ENCODE data around the gene AGTRAP. TPM values are rescaled to one million over a fixed set of nuclear protein-coding genes. Genes with fewer than 3 reads are reported as not detected.

AGTRAP gene
- total and polyA plus RNA-seq, 12 donors, result 23.4 to 104 (median 45.1) TPM

- no peak for TF ChIP-seq POLR2A (IDR thresholded peaks at IDR 0.05)
- TF ChIP-seq, protein P1, sequence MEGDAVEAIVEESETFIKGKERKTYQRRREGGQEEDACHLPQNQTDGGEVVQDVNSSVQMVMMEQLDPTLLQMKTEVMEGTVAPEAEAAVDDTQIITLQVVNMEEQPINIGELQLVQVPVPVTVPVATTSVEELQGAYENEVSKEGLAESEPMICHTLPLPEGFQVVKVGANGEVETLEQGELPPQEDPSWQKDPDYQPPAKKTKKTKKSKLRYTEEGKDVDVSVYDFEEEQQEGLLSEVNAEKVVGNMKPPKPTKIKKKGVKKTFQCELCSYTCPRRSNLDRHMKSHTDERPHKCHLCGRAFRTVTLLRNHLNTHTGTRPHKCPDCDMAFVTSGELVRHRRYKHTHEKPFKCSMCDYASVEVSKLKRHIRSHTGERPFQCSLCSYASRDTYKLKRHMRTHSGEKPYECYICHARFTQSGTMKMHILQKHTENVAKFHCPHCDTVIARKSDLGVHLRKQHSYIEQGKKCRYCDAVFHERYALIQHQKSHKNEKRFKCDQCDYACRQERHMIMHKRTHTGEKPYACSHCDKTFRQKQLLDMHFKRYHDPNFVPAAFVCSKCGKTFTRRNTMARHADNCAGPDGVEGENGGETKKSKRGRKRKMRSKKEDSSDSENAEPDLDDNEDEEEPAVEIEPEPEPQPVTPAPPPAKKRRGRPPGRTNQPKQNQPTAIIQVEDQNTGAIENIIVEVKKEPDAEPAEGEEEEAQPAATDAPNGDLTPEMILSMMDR (IDR thresholded peaks at IDR 0.05), result no peak
- 86 to 96% (median 91%) methylated on average over 2 to 13 of the region's 13 CpGs for WGBS, 4 donors
- H3K4me3 ChIP-seq, result no peak overlapping the region
- no peaks in the 10 kb centered on the region for H3K9me3 ChIP-seq (replicated peaks in 1 of 3)
- no peaks in the 10 kb centered on the region for H3K36me3 ChIP-seq (replicated peaks in 1 of 2)
- intact Hi-C loops (cut with DNase I), result no loop called here
- H3K4me1 ChIP-seq (replicated peaks in 1 of 2), result peaks cover 1 to 6% of the 10 kb centered on the region in 2 donors
- no peak overlapping the region for H3K27ac ChIP-seq
- DNase-seq, result no peak
- no peaks in the 10 kb centered on the region for H3K27me3 ChIP-seq
Observed at GRCh38 chr1:11779715-11780379, 43.9 kb downstream of the AGTRAP start.

GRCh38 chr1:11780380-11781147 lies 44.6 kb downstream of the AGTRAP start:
- TF ChIP-seq, protein P1 (IDR thresholded peaks at IDR 0.05), result no peak
- no peak for TF ChIP-seq POLR2A (IDR thresholded peaks at IDR 0.05)
- no peak overlapping the region for H3K27ac ChIP-seq
- H3K4me1 ChIP-seq (replicated peaks in 1 of 2), result peaks cover 8 to 14% of the 10 kb centered on the region in 2 donors
- intact Hi-C loops (cut with DNase I), result no loop called here
- no peak overlapping the region for H3K4me3 ChIP-seq
- no peaks in the 10 kb centered on the region for H3K36me3 ChIP-seq (replicated peaks in 1 of 2)
- WGBS, 4 donors, result 76 to 86% (median 80%) methylated on average over 9 to 10 of the region's 10 CpGs
- DNase-seq, result no peak
- H3K9me3 ChIP-seq (replicated peaks in 1 of 3), result no peaks in the 10 kb centered on the region
- no peaks in the 10 kb centered on the region for H3K27me3 ChIP-seq

DNA sequence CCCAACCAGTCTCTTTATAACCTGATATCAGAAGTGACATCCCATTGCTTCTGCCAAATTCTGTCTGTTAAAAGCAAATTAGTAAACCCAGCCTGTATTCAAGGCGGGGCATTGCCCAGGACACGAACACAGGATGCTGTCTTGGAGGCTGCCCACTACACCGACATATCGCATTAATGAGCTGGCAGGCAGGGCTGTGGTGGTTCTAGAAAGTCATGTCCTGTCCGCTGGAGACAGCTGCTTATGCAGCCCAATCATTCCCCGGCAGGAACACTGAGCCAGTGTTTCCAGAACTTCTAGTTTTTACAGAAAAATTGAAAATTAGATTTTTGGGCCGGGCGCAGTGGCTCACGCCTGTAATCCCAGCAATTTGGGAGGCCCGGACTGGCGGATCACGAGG lies 45.4 kb downstream of the AGTRAP start:
- Histone ChIP-seq H3K36me3 (replicated peaks in 1 of 2) (no peaks in the 10 kb centered on the region), H3K4me3 (no peak overlapping the region), H3K27me3 (no peaks in the 10 kb centered on the region), H3K4me1 (replicated peaks in 1 of 2) (peaks cover 9 to 21% of the 10 kb centered on the region in 2 donors), H3K9me3 (replicated peaks in 1 of 3) (no peaks in the 10 kb centered on the region), H3K27ac (no peak overlapping the region)
- TF ChIP-seq POLR2A (IDR thresholded peaks at IDR 0.05), result no peak
- TF ChIP-seq, protein P1 (IDR thresholded peaks at IDR 0.05), result no peak
- 84 to 93% (median 90%) methylated on average over 9 to 12 of the region's 12 CpGs for WGBS, 4 donors
- no peak for DNase-seq
- intact Hi-C loops (cut with DNase I), result no loop called here

- intact Hi-C loops (cut with DNase I), result no loop called here
- Histone ChIP-seq H3K27me3 (no peaks in the 10 kb centered on the region), H3K36me3 (replicated peaks in 1 of 2) (no peaks in the 10 kb centered on the region), H3K4me3 (no peak overlapping the region), H3K4me1 (replicated peaks in 1 of 2) (peaks cover 14 to 30% of the 10 kb centered on the region in 2 donors), H3K9me3 (replicated peaks in 1 of 3) (no peaks in the 10 kb centered on the region), H3K27ac (no peak overlapping the region)
- peak in 1 of 7 donors; percentile 15 for DNase-seq
- WGBS, 4 donors, result 75 to 91% (median 88%) methylated on average over 3 to 6 of the region's 6 CpGs
- no peak for TF ChIP-seq POLR2A (IDR thresholded peaks at IDR 0.05)
- TF ChIP-seq, protein P1 (IDR thresholded peaks at IDR 0.05), result no peak
Observed at GRCh38 chr1:11782127-11782708, 46.3 kb downstream of the AGTRAP start.

All from adrenal gland (tissue), 12 donors.